ENCODE measurements around the gene GIPR.

DNA sequence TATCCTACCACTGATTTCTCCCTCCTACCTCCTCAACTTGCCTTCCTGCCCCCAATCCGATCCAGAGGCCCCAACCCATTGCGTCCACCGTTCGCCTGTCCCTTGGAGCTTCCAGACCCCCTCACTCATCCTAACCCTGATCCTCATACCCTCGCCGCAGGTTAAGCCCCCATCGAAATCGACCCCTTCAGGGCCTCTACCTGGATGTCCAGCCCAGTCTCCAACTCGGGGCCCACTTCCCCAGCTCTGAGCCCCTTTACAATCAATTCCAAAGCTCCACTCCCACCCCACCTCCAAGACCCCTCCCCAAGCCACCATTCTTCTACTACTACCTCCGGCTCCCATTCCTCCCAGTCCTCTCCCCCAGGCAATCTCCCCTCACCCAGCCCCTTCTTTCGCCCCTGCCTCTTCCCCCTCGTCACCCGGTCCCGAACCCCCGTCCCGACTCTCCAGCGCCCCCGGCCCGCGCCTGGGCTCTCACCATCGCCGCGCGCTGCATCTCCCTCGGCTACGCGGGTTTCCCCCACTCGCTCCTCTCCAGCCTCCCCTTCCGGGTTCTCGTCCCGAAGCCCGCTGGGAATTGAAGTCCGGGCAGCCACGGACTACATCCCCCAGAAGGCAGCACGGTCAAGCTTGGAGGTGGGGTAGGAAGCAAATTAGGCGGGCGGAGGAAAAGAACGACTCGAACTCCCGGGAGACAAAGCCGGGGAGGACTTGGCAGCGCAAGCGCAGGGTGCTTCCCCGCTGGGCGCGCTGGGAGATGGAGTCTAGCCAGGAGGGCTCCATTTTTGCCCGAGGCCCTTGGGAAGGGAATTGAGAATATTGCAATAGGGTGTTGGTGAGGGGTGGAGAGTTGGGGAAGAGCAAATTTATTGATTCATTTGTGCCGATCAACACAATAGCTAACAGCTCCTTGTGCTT, 62.6 kb downstream of the GIPR start, which contains the start of gene FBXO46:
- TF ChIP-seq POLR2A (IDR thresholded peaks at IDR 0.05): peak; percentile 76 to 77
- TF ChIP-seq, protein P1, sequence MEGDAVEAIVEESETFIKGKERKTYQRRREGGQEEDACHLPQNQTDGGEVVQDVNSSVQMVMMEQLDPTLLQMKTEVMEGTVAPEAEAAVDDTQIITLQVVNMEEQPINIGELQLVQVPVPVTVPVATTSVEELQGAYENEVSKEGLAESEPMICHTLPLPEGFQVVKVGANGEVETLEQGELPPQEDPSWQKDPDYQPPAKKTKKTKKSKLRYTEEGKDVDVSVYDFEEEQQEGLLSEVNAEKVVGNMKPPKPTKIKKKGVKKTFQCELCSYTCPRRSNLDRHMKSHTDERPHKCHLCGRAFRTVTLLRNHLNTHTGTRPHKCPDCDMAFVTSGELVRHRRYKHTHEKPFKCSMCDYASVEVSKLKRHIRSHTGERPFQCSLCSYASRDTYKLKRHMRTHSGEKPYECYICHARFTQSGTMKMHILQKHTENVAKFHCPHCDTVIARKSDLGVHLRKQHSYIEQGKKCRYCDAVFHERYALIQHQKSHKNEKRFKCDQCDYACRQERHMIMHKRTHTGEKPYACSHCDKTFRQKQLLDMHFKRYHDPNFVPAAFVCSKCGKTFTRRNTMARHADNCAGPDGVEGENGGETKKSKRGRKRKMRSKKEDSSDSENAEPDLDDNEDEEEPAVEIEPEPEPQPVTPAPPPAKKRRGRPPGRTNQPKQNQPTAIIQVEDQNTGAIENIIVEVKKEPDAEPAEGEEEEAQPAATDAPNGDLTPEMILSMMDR (IDR thresholded peaks at IDR 0.05): peak in 1 of 4 experiments; percentile 37
